ENCODE results near the gene ADAMTS15.

Gene ADAMTS15

GRCh38 chr11:130423541-130424142 is 24.8 kb upstream of the ADAMTS15 start:
- no peak overlapping the region for H3K4me3 ChIP-seq (ENCODE audit: low read depth, low read length)
- DNase-seq (ENCODE audit: low read depth): no peak
- TF ChIP-seq POLR2A (IDR thresholded peaks at IDR 0.05; ENCODE audit: extremely low read depth, insufficient read length): no peak
- TF ChIP-seq MAX (IDR thresholded peaks at IDR 0.05; ENCODE audit: low read depth, low read length): no peak
- TF ChIP-seq CTCF (IDR thresholded peaks at IDR 0.05; ENCODE audit: low read depth, low read length): no peak
- no peak for TF ChIP-seq MYC (IDR thresholded peaks at IDR 0.05; ENCODE audit: low read depth, low read length)

GRCh38 chr11:130424613-130425140 is 23.8 kb upstream of the ADAMTS15 start:
- H3K4me3 ChIP-seq (ENCODE audit: low read depth, low read length): no peak overlapping the region
- TF ChIP-seq MAX (IDR thresholded peaks at IDR 0.05; ENCODE audit: low read depth, low read length) (no peak), MYC (IDR thresholded peaks at IDR 0.05; ENCODE audit: low read depth, low read length) (no peak), POLR2A (IDR thresholded peaks at IDR 0.05; ENCODE audit: extremely low read depth, insufficient read length) (no peak), CTCF (IDR thresholded peaks at IDR 0.05; ENCODE audit: low read depth, low read length) (no peak)
- DNase-seq (ENCODE audit: low read depth): no peak

DNA sequence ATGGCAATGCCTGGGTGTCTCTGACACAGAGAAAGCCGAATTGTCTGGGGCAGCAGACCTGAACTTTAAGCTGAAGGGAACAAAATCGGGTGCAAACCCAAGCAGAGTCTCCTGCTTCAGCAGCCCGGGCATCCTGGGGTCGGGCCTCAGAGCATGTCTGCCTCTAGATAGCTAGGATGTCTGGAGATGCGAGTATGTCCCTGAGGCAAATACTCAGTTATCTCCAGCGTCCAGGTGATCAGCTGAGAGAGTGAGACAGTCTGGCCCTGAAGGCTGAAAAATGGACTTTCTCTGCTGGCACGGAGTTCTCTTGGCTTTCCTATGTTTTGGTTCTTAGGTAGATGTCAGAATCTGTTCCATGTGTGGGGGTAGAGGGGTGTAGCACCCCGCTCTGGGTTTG is 23.3 kb upstream of the ADAMTS15 start:
- DNase-seq (ENCODE audit: low read depth): no peak
- no peak overlapping the region for H3K4me3 ChIP-seq (ENCODE audit: low read depth, low read length)
- TF ChIP-seq POLR2A (IDR thresholded peaks at IDR 0.05; ENCODE audit: extremely low read depth, insufficient read length) (no peak), MAX (IDR thresholded peaks at IDR 0.05; ENCODE audit: low read depth, low read length) (no peak), MYC (IDR thresholded peaks at IDR 0.05; ENCODE audit: low read depth, low read length) (no peak), CTCF (IDR thresholded peaks at IDR 0.05; ENCODE audit: low read depth, low read length) (no peak)

DNA sequence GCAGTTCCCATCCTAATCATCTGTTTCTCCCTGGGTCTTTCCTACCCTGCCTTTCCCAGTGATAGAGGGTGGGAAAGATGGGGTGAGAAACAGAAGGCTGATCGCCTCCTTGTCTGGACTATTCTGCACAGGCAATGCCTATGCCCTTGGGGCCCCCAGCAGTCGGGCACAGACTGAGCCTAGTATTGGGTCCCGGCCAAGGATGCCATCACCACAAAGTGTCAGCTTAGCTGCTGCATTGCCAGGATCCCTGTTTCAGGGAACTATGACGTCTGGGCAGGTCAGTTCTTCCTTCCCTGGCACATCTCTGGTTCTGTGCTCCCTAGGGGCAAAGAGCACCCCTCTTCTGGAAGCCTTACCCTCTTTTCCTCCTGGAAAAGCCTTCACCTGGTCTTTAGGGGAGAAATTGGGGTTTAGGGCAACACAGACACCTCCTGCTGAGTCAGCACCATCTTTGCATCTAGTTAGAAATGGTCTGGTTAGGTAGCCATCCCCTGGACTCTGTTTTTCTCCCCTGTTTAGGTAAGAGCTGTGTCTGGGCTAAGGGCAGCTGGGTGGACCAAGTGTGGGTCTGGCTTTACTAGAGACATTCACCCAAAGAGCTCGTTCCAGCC is 22.1 kb upstream of the ADAMTS15 start:
- H3K4me3 ChIP-seq (ENCODE audit: low read depth, low read length): no peak overlapping the region
- no peak for DNase-seq (ENCODE audit: low read depth)
- no peak for TF ChIP-seq POLR2A (IDR thresholded peaks at IDR 0.05; ENCODE audit: extremely low read depth, insufficient read length)
- no peak for TF ChIP-seq CTCF (IDR thresholded peaks at IDR 0.05; ENCODE audit: low read depth, low read length)
- TF ChIP-seq MAX (IDR thresholded peaks at IDR 0.05; ENCODE audit: low read depth, low read length): no peak
- no peak for TF ChIP-seq MYC (IDR thresholded peaks at IDR 0.05; ENCODE audit: low read depth, low read length)

DNA sequence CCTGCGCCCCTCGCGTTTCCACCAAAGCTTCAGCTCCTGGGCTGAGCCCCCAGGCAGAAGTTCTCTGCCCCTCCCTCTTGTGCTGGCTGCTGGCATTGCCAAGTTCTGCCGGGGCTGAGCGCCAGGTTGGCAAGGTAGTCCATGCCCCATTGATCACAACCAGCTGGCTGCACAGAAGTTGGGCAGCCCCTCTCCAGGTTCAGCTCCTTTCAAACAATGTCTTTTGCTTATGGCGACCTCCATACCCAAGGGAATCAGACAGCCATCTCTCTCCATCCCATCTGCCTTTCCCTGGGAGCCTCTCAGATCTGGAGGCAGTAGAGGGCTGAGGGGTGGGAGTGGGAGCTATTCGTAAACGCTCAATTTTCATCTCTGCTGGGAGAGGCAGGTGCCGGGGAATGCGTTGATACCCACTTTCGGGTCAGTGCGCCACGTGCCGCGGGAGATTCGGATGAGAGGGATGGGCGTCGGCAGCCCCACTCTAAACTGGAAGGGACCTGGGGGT is 21.6 kb upstream of the ADAMTS15 start:
- no peak for DNase-seq (ENCODE audit: low read depth)
- TF ChIP-seq MYC (IDR thresholded peaks at IDR 0.05; ENCODE audit: low read depth, low read length) (no peak), POLR2A (IDR thresholded peaks at IDR 0.05; ENCODE audit: extremely low read depth, insufficient read length) (no peak), MAX (IDR thresholded peaks at IDR 0.05; ENCODE audit: low read depth, low read length) (no peak), CTCF (IDR thresholded peaks at IDR 0.05; ENCODE audit: low read depth, low read length) (no peak)
- H3K4me3 ChIP-seq (ENCODE audit: low read depth, low read length): no peak overlapping the region

Measured in NB4 (cell line).